HK-2 (cell line): Measurements from ENCODE around the gene PPP2R2C.
A peak's percentile ranks its signal among the peaks of the same experiment; 100 is the strongest.

Source experiments
- DNase-seq: peaks from one replicate; pipeline ENCODE4 v3.0.0-alpha.2; 2018; ENCODE audit not compliant: unreplicated experiment

Gene PPP2R2C

DNA sequence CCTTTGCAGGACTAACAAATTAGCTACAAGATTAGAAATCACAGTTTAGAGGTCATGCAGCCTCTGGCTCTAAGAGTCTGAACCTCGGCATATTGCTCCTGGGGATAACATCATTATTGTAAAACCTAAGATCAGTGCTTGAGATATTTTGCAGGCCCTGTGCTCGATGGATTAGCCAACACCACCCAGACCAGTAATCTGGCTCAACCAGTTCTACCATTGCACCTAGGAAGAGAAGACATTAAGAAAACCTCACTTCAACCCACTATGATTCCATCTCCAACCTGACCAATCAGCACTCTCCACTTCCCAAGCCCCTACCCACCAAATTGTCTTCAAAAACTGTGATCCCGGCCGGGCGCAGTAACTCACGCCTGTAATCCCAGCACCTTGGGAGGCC, 159.2 kb downstream of the PPP2R2C start:
- DNase-seq: no peak

DNA sequence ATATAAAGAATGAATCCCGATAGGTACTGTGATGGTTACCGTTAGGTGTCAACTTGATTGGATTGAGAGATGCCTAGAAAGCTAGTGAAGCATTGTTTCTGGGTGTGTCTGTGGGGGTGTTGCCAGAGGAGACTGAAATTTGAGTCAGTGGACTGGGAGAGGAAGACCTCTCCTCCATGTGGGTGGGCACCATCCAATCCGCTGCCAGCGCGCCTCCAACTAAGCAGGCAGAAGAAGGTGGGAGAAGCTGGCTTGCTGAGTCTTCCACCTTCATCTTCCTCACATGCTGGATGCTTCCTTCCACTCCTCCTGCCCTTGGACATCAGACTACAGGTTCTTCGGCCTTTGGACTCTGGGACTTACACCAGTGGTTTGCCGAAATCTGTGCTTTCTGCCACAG, 162.6 kb downstream of the PPP2R2C start:
- no peak for DNase-seq

DNA sequence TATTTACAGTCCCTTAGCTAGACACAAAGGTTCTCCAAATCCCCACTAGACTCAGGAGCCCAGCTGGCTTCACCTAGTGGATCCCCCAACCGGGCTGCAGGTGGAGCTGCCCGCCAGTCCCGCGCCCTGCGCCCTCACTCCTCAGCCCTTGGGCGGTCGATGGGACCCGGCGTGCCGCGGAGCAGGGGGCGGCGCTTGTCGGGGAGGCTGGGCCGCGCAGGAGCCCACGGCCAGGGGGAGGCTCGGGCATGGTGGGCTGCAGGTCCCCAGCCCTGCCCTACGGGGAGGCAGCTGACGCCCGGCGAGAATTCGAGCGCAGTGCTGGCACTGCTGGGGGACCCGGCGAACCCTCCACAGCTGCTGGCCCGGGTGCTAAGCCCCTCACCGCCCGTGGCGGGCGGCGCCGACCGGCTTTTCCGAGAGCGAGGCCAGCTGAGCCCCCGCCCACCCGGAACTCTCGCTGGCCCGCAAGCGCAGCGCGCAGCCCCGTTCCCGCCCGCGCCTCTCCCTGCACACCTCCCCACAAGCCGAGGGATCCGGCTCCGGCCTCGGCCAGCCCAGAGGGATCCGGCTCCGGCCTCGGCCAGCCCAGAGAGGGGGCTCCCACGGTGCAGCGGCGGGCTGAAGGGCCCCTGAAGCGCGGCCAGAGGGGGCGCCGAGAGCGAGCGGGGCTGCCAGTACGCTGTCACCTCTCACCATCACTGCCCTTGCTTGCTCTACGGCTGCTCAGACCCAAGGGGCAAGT, 163.3 kb downstream of the PPP2R2C start:
- DNase-seq: peak; percentile 42

DNA sequence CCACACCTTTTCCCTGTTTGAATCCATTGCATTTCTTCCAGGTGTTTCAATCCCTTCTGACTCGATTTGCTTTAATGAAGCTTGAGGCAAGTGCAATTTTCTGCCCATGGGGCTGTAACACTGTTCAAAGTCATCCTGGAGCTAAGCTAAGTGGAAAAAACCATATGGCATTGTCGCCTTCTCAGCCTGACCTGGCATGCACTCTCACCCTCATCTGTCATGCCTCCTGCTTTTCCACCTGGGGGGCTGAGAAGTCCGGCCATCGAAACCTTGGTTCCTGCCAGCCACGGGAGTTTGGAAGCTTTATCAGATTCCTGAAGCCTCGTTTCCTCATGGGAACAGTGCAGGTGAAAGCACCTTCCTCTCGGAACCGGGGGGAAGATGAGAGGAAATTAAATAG, 164.5 kb downstream of the PPP2R2C start:
- no peak for DNase-seq

DNA sequence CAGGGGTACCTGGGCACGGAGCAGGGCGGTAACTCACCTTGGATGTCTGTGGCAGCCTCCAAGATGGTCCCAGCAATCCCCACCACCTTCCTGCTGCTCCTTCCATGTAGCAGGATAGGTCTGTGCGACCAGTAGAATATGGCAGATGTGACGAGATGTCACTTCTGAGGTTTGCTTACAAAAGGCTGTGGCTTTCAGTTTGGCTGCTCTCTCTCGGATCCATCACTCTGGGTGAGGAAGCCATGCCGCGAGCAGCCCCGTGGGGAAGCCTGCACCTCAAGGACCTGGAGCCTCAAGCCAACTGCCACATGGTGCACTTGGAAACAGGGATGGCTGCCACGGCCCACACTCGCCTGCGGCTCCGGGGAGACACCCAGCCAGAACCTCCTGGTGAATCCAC, 165.2 kb downstream of the PPP2R2C start:
- DNase-seq: no peak

DNA sequence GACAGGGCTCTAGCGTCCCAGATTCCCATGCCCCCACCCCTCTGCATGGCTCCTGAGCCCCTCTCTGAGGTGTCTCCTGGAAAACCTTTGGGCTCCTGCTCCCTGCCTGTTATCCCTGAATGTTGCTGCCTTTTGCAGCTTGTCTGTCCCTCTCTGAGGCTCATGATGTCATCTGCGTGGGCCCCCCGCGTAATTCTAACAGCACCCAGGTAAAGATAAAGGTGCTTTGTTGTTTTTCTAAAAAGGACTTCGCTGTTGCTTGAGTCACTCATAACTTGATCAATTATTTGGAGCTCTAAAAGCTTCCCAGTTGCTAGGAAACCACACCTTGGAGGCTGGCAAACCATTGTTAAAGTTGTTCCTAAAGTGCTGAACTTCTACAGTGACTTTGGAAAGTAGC, 166.1 kb downstream of the PPP2R2C start:
- DNase-seq: no peak

DNA sequence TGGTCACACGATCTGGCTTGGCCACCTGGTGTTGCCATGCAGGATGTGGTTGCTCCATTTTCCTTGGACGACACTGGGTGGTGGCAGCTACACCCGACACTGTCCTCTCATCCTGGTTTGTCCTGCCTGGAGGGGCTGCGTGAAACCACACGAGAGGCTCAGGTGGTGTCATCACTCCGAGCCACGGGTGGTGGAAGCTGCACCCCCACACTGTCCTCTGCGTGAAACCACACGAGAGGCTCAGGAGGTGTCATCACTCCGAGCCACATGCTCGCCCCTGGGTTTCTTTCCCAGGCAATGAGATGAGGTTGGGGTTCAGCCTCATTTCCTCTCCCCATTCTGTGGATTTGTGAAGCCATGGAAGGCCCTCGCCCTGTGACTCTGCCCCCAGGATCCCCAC, 168.5 kb downstream of the PPP2R2C start:
- no peak for DNase-seq

DNA sequence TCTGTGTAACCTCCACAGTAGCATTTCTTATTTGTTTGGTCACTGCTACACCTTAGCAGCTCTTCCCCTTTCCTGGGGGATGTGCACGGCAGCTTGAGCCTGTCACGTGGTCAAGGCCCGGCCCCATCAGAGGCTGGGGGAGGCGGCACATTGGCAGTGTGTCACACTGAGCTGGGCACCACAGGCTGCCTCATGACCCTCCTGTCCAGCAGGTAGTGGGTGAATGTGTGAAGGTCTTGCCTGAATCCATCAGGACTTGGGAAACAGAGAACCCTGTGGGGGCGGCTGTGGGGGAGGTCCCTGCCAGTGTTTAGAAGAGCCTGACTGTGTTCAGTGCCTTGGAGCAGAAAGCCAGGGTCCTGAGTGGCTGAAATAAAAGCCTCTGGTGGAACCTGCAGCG, 169.5 kb downstream of the PPP2R2C start:
- DNase-seq: no peak

DNA sequence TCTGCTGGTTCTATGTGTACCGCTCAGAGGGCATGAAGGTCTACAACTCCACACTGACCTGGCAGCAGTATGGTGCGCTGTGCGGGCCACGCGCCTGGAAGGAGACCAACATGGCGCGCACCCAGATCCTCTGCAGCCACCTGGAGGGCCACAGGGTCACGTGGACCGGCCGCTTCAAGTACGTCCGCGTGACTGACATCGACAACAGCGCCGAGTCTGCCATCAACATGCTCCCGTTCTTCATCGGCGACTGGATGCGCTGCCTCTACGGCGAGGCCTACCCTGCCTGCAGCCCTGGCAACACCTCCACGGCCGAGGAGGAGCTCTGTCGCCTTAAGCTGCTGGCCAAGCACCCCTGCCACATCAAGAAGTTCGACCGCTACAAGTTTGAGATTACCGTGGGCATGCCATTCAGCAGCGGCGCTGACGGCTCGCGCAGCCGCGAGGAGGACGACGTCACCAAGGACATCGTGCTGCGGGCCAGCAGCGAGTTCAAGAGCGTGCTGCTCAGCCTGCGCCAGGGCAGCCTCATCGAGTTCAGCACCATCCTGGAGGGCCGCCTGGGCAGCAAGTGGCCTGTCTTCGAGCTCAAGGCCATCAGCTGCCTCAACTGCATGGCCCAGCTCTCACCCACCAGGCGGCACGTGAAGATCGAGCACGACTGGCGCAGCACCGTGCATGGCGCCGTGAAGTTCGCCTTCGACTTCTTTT, 170.5 kb downstream of the PPP2R2C start:
- no peak for DNase-seq

DNA sequence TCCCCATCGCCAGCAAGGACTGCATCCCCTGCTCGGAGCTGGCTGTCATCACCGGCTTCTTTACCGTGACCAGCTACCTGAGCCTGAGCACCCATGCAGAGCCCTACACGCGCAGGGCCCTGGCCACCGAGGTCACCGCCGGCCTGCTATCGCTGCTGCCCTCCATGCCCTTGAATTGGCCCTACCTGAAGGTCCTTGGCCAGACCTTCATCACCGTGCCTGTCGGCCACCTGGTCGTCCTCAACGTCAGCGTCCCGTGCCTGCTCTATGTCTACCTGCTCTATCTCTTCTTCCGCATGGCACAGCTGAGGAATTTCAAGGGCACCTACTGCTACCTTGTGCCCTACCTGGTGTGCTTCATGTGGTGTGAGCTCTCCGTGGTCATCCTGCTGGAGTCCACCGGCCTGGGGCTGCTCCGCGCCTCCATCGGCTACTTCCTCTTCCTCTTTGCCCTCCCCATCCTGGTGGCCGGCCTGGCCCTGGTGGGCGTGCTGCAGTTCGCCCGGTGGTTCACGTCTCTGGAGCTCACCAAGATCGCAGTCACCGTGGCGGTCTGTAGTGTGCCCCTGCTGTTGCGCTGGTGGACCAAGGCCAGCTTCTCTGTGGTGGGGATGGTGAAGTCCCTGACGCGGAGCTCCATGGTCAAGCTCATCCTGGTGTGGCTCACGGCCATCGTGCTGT, 171.2 kb downstream of the PPP2R2C start:
- no peak for DNase-seq

DNA sequence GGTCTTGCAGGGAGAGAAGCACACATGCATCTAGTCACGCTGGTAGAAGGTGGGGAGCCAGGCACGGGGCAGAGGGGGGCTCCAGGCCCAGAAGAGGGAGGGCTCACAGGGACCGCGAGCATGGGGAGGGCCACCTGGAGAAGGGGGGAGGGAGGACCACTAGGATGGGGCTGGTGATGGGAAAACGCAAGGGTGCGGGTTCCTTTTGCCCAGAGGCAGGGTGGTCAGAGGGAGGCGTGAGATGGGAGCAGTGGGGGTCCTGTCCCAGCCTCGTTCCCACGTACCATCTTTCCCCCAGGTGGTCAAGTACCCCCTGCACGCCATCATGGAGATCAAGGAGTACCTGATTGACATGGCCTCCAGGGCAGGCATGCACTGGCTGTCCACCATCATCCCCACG, 172.1 kb downstream of the PPP2R2C start:
- DNase-seq: no peak

DNA sequence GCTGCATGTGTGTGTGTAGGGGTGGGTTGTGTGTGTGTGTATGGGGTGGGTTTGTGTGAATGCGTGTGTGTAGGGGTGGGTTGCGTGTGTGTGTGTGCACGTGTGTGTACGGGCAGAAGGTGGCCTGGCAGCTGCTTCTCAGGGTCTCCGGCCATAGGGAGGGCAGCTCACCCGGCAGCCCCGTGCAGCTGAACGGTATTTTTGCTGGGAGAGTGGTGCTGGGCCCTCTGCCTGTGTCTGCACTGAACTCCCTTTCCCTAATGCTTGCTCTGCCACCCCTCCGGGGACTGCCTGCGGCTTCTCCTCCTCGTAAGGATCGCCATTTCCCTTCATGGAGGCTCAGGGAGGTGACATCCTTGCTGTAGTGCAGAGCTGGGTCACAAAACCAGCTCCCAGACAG, 172.5 kb downstream of the PPP2R2C start:
- no peak for DNase-seq

DNA sequence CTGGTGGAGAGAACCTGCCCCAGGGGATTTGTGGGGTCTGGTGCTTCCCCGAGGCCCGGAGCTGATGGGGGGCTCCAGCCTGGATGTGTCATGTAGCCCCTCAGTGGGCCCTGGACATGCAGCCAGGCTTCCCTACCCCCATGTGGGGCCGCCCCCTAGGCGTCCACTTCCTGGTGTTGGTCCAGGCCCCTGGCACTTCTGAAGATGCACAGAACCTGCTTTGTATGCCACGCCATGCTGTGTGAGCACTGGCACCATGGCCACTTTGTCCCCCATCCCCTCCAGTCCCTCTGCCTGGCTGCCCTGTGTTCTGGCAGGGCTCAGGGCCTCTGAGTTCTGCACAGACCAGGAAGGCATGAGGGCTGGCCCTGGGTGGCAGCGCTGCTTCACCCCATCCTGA, 173.6 kb downstream of the PPP2R2C start:
- no peak for DNase-seq

DNA sequence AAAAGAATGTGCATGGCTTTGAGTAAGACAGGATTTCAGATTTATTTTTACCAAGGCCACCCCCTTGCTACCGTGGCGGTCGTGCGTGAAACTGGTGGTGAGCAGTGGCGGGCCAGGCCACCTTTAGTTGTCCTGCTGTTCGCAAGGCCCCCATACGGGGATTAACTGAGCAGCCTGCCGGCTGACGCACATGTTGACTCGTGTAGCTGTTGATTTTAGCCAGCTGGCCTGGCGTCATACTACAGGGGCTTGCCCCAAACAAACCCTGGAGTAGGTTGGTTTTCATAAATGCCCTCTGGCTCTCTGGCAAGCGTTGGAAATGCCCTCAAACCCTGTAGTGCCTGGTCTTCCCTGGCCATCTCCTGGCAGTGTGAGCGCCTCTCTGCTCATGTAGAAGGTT, 174.4 kb downstream of the PPP2R2C start:
- DNase-seq: no peak

DNA sequence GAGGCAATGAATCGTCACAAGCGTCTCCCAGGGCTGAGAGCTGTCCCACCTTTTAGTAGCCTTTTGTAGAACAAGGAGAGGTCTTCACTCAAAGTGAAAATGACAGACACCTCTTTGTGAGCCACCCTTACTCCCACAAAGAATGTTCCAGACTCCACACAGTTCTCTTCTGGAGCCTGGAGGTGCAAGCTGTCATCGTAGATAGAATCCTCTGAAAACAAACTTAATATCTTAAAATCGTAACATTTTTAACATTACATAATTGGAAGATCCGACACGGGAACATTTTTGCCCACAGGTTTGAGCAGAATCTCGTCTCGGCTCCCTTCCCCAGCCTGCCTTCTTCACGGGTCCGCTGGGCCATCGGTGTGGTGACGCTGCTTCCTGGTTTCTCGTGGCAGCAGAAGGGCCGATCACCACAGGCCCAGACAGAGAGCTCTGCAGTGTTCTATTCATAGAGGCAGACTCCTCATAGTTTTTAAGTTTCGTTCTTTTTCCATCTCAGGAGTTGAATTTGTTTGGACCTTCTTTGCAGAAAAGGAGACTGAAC, 175.1 kb downstream of the PPP2R2C start:
- no peak for DNase-seq

DNA sequence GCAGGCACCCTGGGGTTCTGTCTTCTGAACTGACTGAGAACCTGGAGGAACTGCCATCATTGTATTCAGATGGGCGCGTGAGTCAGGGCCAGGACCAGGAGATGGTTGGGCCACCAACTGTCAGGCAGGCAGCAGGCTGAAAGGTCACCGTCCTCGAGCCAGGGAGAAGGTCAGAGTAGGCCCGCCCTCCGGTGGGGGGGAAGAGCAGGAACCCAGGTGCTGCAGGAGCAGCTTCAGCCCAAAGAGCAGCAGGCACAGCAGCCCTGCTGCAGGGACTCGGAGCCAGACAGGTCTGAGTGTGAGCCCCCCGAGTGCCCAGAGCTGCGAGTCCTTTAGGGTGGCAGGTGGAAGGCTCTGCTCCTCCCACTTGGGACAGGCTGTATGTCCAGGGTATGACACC, 176.4 kb downstream of the PPP2R2C start:
- DNase-seq: no peak

DNA sequence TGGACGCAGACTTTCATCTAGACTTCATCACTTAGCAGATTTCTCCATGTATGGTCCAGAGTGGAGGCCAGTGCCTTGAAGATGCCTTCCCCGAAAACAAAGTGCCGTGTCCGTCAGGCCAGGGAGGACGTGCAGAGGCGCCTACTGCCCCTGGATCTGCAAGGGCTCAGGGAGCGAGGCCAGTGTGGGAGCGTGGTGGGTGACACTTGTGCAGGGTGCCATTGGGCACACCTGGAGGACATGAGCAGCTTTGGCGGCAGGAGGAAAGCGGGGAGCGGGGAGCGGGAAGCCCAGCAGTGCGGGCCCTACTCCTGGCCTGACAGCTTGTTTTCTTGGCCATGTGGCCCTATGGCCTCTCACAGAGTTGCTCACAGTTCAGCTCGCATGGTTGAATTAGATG, 176.9 kb downstream of the PPP2R2C start:
- DNase-seq: no peak

DNA sequence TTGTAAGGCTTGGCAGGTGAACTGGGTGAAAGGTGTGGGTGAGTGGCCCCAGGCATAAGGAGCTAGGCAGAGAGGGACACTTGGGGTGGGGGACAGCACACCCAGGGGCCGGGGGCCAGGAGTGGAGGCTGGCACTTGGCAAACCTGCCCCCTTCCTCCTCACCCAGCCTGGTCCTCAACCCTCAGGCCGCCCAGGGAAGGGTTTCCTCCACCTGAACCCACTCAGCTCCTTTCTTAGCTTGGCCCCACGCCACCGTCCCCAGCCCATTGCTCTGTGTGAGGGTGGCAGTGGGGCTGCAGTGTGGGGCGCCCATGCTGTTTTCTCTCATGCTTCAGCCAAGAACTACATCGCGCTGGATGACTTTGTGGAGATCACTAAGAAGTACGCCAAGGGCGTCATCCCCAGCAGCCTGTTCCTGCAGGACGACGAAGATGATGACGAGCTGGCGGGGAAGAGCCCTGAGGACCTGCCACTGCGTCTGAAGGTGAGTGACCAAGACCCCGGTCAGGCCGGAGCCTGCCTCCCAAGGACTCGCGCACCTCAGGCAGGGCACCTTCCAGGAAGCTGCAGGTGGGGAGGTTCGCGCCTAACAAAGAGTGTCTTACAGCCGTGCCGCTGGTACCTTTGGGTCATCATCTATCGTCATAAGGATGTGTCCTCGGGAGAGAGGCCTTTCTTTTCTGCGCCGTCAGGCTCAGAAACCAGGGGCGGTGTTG, 177.6 kb downstream of the PPP2R2C start:
- no peak for DNase-seq

DNA sequence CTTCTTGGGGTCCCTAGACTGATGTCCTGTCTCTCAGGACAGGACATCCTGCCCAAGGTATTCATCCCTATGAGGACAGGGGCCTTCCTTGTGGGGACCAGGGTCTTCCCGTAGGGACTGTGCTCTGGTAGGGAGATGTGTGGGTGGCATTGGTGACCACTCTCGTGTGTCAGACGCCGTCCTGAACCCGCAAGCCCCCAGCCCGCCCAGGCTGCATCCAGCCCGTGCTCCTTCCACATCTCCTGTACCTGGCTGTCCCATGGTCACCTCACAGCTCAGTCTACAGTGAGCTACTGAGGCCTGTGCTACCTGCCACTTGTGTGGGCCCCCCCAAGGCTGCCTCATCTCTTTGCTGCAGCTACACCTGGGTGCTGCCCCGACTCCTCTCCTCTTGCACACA, 178.8 kb downstream of the PPP2R2C start:
- no peak for DNase-seq

DNA sequence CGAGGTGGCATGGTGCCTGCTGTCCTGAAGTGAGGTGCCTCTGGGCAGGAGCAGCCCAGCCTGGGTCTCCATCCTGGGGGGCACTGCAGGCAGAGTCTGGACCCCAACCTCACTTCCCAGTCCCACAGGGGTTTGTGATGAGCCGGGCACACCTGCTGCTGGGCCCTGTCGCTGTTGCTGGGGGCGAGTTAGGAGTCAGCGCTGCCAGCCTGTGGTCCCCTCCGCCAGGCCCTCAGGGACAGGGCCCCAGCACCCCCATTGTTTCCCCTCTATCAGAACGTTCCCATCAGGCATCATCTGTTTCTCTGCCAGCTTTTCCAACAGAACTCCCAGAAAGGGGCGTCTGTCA, 179.3 kb downstream of the PPP2R2C start:
- DNase-seq: no peak

DNA sequence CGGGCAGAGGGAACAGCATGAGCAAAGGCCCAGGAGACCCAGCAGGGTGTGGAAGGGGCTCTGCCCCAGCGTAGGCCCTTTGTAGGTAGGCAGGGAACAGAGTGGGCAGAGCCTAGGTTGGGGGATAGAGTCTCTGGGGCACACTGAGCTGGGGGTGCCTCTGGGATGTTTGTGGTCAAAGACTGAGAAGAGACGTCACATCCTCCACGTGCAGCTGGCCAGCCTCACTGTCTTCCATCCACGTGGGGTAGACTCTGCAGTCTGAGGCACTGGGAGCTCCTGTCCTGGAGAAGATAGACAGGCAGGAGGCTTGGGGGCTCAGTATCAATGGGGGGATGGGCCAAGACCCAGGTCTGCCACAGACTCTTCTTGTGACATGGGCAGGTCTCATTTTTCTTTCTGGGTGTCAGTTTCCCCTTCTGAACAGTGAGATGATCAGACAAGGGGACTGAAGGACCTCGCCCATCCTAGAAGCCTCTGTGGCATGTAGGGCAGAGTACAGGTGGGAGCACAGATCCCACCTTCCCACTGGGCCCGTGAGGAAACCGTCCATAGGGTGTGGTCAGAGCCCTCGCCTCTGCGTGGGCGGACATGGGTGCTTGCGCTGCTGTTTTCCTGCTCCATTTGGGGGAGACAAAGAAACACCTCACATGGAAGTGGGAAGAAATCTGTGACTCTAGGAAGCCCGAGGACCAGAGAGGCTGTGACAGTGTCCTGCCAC, 179.9 kb downstream of the PPP2R2C start:
- DNase-seq: no peak
